Activated naive CD4-positive, alpha-beta T cell treated with anti-CD3 and anti-CD28 coated beads for 36 hours (primary cell): ENCODE measurements around the gene CD63. TPM values are rescaled to one million over a fixed set of nuclear protein-coding genes. Genes with fewer than 3 reads are reported as not detected.

Experiments used
- CTCF ChIA-PET: fragments of 350-600 bp; sonication (Branson Sonifier 250); formaldehyde crosslinking; loops from one replicate; lab custom pipeline; 2021; ENCODE audit warnings: antibody characterized with exemption; lab: Charles Lee
- DNase-seq: peaks from one replicate; pipeline ENCODE4 v3.0.0-alpha.2; 2020
- H3K27ac Mint-ChIP-seq: one replicate; pipeline ENCODE4 v1.8.0; 2021; ENCODE audit warnings: mild to moderate bottlenecking, mixed read lengths
- H3K27me3 Mint-ChIP-seq: one replicate; pipeline ENCODE4 v1.8.0; 2021; ENCODE audit warnings: low read depth, mixed read lengths
- H3K36me3 Mint-ChIP-seq: one replicate; pipeline ENCODE4 v1.8.0; 2021; ENCODE audit warnings: low read depth, mixed read lengths
- H3K4me1 Mint-ChIP-seq: one replicate; pipeline ENCODE4 v1.8.0; 2021; ENCODE audit warnings: low read depth, mixed read lengths
- H3K4me3 Mint-ChIP-seq: one replicate; pipeline ENCODE4 v1.8.0; 2021; ENCODE audit warnings: mild to moderate bottlenecking, moderate library complexity, mixed read lengths
- H3K9me3 Mint-ChIP-seq: one replicate; pipeline ENCODE4 v1.8.0; 2021; ENCODE audit warnings: mixed read lengths
- intact Hi-C: fragments of 100-400 bp; cut with micrococcal nuclease; formaldehyde crosslinking; loops from one replicate; pipeline ENCODE4 v1.15.1; 2023
- total RNA-seq, 2 experiments: library from RNA; stranded (reverse); gene quantifications; one replicate each; pipeline ENCODE4 v1.2.3, GENCODE V29; 2021

The CD63 gene
- total RNA-seq, 2 experiments from 2014 or later: 62.3 to 73.6 TPM

- H3K9me3 Mint-ChIP-seq: no peaks in the 10 kb centered on the region
- H3K4me1 Mint-ChIP-seq: peaks cover 28% of the 10 kb centered on the region
- no peaks in the 10 kb centered on the region for H3K27me3 Mint-ChIP-seq
- peak overlapping the region; percentile 92 for H3K4me3 Mint-ChIP-seq
- peaks cover 3% of the 10 kb centered on the region for H3K36me3 Mint-ChIP-seq
- DNase-seq: no peak
- CTCF ChIA-PET: interaction anchor here (0.6 to 3.5 kb wide), 5 partner anchors 8 to 1098 kb away, joined by 3 to 32 read pairs (median 7); partner anchors contain the start of gene CD63
- H3K27ac Mint-ChIP-seq: peak overlapping the region; percentile 91
- intact Hi-C loops: loop anchor here (5.0 kb wide), 1 partner anchor 731 kb away; no protein-coding TSS in a partner anchor
Measured at GRCh38 chr12:55718015-55718414, 10.8 kb downstream of the CD63 start.

GRCh38 chr12:55717011-55718007 is 11.5 kb downstream of the CD63 start:
- H3K9me3 Mint-ChIP-seq: no peaks in the 10 kb centered on the region
- peaks cover 28% of the 10 kb centered on the region for H3K4me1 Mint-ChIP-seq
- peak; percentile 47 for DNase-seq
- CTCF ChIA-PET: interaction anchor here (0.6 to 3.5 kb wide), 6 partner anchors 13 to 1099 kb away, joined by 3 to 32 read pairs (median 6); partner anchors contain the start of genes ANKRD52 and CD63
- H3K36me3 Mint-ChIP-seq: peaks cover 3% of the 10 kb centered on the region
- H3K27me3 Mint-ChIP-seq: no peaks in the 10 kb centered on the region
- intact Hi-C loops: loop anchor here (5.0 kb wide), 1 partner anchor 730 kb away; no protein-coding TSS in a partner anchor
- peak overlapping the region; percentile 92 for H3K4me3 Mint-ChIP-seq
- peak overlapping the region; percentile 91 for H3K27ac Mint-ChIP-seq

- H3K27me3 Mint-ChIP-seq: peaks cover 3% of the 10 kb centered on the region
- peak overlapping the region; percentile 91 for H3K27ac Mint-ChIP-seq
- H3K4me3 Mint-ChIP-seq: peak overlapping the region; percentile 92
- peaks cover 3% of the 10 kb centered on the region for H3K36me3 Mint-ChIP-seq
- no peak for DNase-seq
- no peaks in the 10 kb centered on the region for H3K9me3 Mint-ChIP-seq
- CTCF ChIA-PET: interaction anchor here (1.0 to 3.5 kb wide), 5 partner anchors 13 to 541 kb away, joined by 3 to 32 read pairs (median 7); partner anchors contain the start of genes ANKRD52 and CD63
- intact Hi-C loops: loop anchor here (1.0 to 5.0 kb wide), 8 partner anchors 13 to 729 kb away; partner anchors contain the start of genes CD63, PA2G4, RPL41 and SARNP
- H3K4me1 Mint-ChIP-seq: peaks cover 28% of the 10 kb centered on the region
Measured at GRCh38 chr12:55716582-55716957, 12.2 kb downstream of the CD63 start.

- Mint-ChIP-seq H3K27ac (peak within 1 kb of the TSS; percentile 91), H3K27me3 (peaks cover 3% of the 10 kb centered on the region), H3K4me1 (peaks cover 28% of the 10 kb centered on the region), H3K9me3 (no peaks in the 10 kb centered on the region), H3K36me3 (peaks cover 3% of the 10 kb centered on the region), H3K4me3 (peak within 1 kb of the TSS; percentile 92)
- peak; percentile 96 for DNase-seq
- CTCF ChIA-PET: interaction anchor here (0.6 to 3.5 kb wide), 7 partner anchors 9 to 113 kb away, joined by 3 to 32 read pairs (median 4); no protein-coding TSS in a partner anchor
- intact Hi-C loops: loop anchor here (1.0 to 5.0 kb wide), 8 partner anchors 13 to 729 kb away; partner anchors contain the start of genes CD63, PA2G4, RPL41 and SARNP
Measured at GRCh38 chr12:55715833-55716581, 12.8 kb downstream of the CD63 start, which contains the start of gene BLOC1S1. BLOC1S1 (plus strand) TSS chr12:55716046; CDS start chr12:55716052, 6 bp downstream.

- H3K36me3 Mint-ChIP-seq: peaks cover 3% of the 10 kb centered on the region
- no peak for DNase-seq
- peak overlapping the region; percentile 91 for H3K27ac Mint-ChIP-seq
- no peaks in the 10 kb centered on the region for H3K9me3 Mint-ChIP-seq
- peak overlapping the region; percentile 92 for H3K4me3 Mint-ChIP-seq
- CTCF ChIA-PET: interaction anchor here (0.6 to 3.5 kb wide), 6 partner anchors 10 to 114 kb away, joined by 3 to 32 read pairs (median 4); no protein-coding TSS in a partner anchor
- intact Hi-C loops: loop anchor here (5.0 kb wide), 1 partner anchor 728 kb away; no protein-coding TSS in a partner anchor
- H3K27me3 Mint-ChIP-seq: peaks cover 3% of the 10 kb centered on the region
- H3K4me1 Mint-ChIP-seq: peaks cover 28% of the 10 kb centered on the region
Measured at GRCh38 chr12:55715169-55715764, 13.5 kb downstream of the CD63 start.

- Mint-ChIP-seq H3K27me3 (peaks cover 9% of the 10 kb centered on the region), H3K4me3 (no peak overlapping the region), H3K36me3 (peaks cover 3% of the 10 kb centered on the region), H3K27ac (no peak overlapping the region), H3K4me1 (peaks cover 32% of the 10 kb centered on the region), H3K9me3 (no peaks in the 10 kb centered on the region)
- intact Hi-C loops: no loop called here
- CTCF ChIA-PET: no interaction called here
- DNase-seq: no peak
Measured at GRCh38 chr12:55713721-55714120, 15.1 kb downstream of the CD63 start.

- Mint-ChIP-seq H3K4me1 (peaks cover 28% of the 10 kb centered on the region), H3K9me3 (no peaks in the 10 kb centered on the region), H3K27ac (no peak overlapping the region), H3K27me3 (peaks cover 16% of the 10 kb centered on the region), H3K36me3 (peaks cover 3% of the 10 kb centered on the region), H3K4me3 (no peak overlapping the region)
- no peak for DNase-seq
- CTCF ChIA-PET: interaction anchor here (1.0 to 1.3 kb wide), 2 partner anchors 17 to 25 kb away, joined by 3 to 5 read pairs; no protein-coding TSS in a partner anchor
- intact Hi-C loops: no loop called here
Measured at GRCh38 chr12:55712700-55713415, 16.0 kb downstream of the CD63 start.

- CTCF ChIA-PET: interaction anchor here (0.8 to 1.3 kb wide), 2 partner anchors 25 to 26 kb away, joined by 3 to 5 read pairs; no protein-coding TSS in a partner anchor
- peaks cover 24% of the 10 kb centered on the region for H3K4me1 Mint-ChIP-seq
- H3K9me3 Mint-ChIP-seq: no peaks in the 10 kb centered on the region
- peaks cover 20% of the 10 kb centered on the region for H3K27me3 Mint-ChIP-seq
- no peak for DNase-seq
- intact Hi-C loops: no loop called here
- H3K27ac Mint-ChIP-seq: no peak overlapping the region
- no peak overlapping the region for H3K4me3 Mint-ChIP-seq
- peaks cover 3% of the 10 kb centered on the region for H3K36me3 Mint-ChIP-seq
Measured at GRCh38 chr12:55711786-55712553, 16.8 kb downstream of the CD63 start.

- no peaks in the 10 kb centered on the region for H3K36me3 Mint-ChIP-seq
- intact Hi-C loops: no loop called here
- peak overlapping the region; percentile 80 for H3K4me3 Mint-ChIP-seq
- no peaks in the 10 kb centered on the region for H3K9me3 Mint-ChIP-seq
- no peak overlapping the region for H3K27ac Mint-ChIP-seq
- DNase-seq: no peak
- peaks cover 25% of the 10 kb centered on the region for H3K27me3 Mint-ChIP-seq
- CTCF ChIA-PET: no interaction called here
- peaks cover 14% of the 10 kb centered on the region for H3K4me1 Mint-ChIP-seq
Measured at GRCh38 chr12:55708695-55709233, 20.0 kb downstream of the CD63 start.
